Esophagus muscularis mucosa (tissue), 4 donors: Measurements from ENCODE around the gene PPP3CB. TPM values are rescaled to one million over a fixed set of nuclear protein-coding genes. Genes with fewer than 3 reads are reported as not detected.

Experiments
- DNase-seq: peaks from one replicate; pipeline ENCODE4 v3.0.0-alpha.2; 2017; ENCODE audit errors: extremely low spot score
- H3K27ac ChIP-seq, 4 donors: fragments of 200-600 bp; sonication (generic); replicated peaks in 1 of 4; 1 replicate in 3 of 4; 2 replicates in 1 of 4; pipeline ENCODE4 v1.5.1; 2016 to 2019; ENCODE audit warnings: mild to moderate bottlenecking in 1 of 4
- H3K27me3 ChIP-seq, 4 donors: fragments of 200-600 bp; sonication (generic); one replicate each; pipeline versions ENCODE4 v1.5.1 to v1.6.0; 2016 to 2019
- H3K36me3 ChIP-seq, 4 donors: fragments of 200-600 bp; sonication (generic); one replicate each; pipeline ENCODE4 v1.5.1; 2016 to 2019
- H3K4me1 ChIP-seq, 4 donors: fragments of 200-600 bp; sonication (generic); one replicate each; pipeline ENCODE4 v1.5.1; 2016 to 2019
- H3K4me3 ChIP-seq, 4 donors: fragments of 200-600 bp; sonication (generic); 1 replicate in 2 of 4; 2 replicates in 2 of 4; pipeline ENCODE4 v1.5.1; 2016 to 2019; ENCODE audit warnings: mild to moderate bottlenecking in 4 of 4, moderate library complexity in 1 of 4
- H3K9me3 ChIP-seq, 4 donors: fragments of 200-600 bp; sonication (generic); 1 replicate in 3 of 4; 2 replicates in 1 of 4; pipeline ENCODE4 v1.5.1; 2016 to 2019
- EP300 ChIP-seq: sonication (generic); formaldehyde crosslinking; IDR thresholded peaks from one replicate; pipeline ENCODE4 v1.6.1; 2017; ENCODE audit warnings: antibody characterized with exemption
- POLR2A ChIP-seq: fragments of 450-650 bp; IDR thresholded peaks from one replicate; pipeline ENCODE4 v1.6.1; 2017; ENCODE audit warnings: antibody characterized with exemption, moderate library complexity, mild to moderate bottlenecking, low read depth
- POLR2AphosphoS5 ChIP-seq, 2 donors: sonication (generic); formaldehyde crosslinking; IDR thresholded peaks; one replicate each; pipeline ENCODE4 v1.6.1; 2017; ENCODE audit warnings: antibody characterized with exemption in 2 of 2
- WGBS: methylation state at CpG from one replicate; pipeline ENCODE4 v1.1.5; 2018; 5-methylcytosine and 5-hydroxymethylcytosine counted together
- intact Hi-C: fragments of 100-400 bp; cut with DNase I; formaldehyde crosslinking; loops from one replicate; pipeline ENCODE4 v1.15.1; 2023
- total RNA-seq, 4 donors: library from RNA; depleted of rRNA; stranded (reverse); fragments of >200 nt; gene quantifications; one replicate each; pipeline versions ENCODE4 v1.1.0 to v1.2.1, GENCODE V29; 2016
- TF ChIP-seq, protein P1 (sequence below), 3 experiments: fragments of 200-600 bp in 2 of 3; fragments of 450-650 bp in 1 of 3; sonication (generic) in 2 of 3; IDR thresholded peaks; one replicate each; pipeline ENCODE4 v1.5.1; 2017 to 2019; ENCODE audit warnings: antibody characterized with exemption in 3 of 3, mild to moderate bottlenecking in 2 of 3, moderate library complexity in 1 of 3

The PPP3CB gene
- total RNA-seq, 4 donors from 2014 or later: 67.1 to 106 (median 71.6) TPM

GRCh38 chr10:73529089-73529832 is 33.4 kb upstream of the PPP3CB start:
- TF ChIP-seq, protein P1, sequence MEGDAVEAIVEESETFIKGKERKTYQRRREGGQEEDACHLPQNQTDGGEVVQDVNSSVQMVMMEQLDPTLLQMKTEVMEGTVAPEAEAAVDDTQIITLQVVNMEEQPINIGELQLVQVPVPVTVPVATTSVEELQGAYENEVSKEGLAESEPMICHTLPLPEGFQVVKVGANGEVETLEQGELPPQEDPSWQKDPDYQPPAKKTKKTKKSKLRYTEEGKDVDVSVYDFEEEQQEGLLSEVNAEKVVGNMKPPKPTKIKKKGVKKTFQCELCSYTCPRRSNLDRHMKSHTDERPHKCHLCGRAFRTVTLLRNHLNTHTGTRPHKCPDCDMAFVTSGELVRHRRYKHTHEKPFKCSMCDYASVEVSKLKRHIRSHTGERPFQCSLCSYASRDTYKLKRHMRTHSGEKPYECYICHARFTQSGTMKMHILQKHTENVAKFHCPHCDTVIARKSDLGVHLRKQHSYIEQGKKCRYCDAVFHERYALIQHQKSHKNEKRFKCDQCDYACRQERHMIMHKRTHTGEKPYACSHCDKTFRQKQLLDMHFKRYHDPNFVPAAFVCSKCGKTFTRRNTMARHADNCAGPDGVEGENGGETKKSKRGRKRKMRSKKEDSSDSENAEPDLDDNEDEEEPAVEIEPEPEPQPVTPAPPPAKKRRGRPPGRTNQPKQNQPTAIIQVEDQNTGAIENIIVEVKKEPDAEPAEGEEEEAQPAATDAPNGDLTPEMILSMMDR (IDR thresholded peaks at IDR 0.05): peak; percentile 80 to 90 (median 85)
- peak; percentile 28 to 31 for TF ChIP-seq POLR2AphosphoS5 (IDR thresholded peaks at IDR 0.05)
- TF ChIP-seq POLR2A: no peak
- intact Hi-C loops: loop anchor here (5.0 kb wide), 1 partner anchor 98 kb away; no protein-coding TSS in a partner anchor
- DNase-seq: no peak

DNA sequence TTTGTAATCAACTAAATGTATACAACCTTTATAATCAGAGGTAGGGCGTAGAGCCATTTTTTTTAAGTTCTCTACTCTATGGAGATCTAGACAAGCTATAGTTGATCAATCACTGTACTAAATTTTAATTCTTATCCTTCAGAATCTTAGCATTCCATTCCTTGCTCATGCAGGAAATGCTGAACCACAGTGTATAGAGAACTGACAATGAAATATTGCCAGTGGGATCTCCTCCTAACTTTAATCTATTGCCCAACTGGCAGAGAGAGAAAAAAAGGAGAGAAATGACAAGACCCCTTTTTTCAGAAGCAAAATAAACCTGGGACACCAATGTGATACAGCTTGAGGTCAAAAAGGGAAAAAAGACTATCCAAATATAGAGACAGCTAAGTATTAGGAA is 26.4 kb upstream of the PPP3CB start:
- 100% methylated on average over 1 of the region's 1 CpG for WGBS
- H3K36me3 ChIP-seq: peaks cover 64 to 100% (median 93%) of the 10 kb centered on the region in 4 donors

More at GRCh38 chr10:73529089-73529832, 33.4 kb upstream of the PPP3CB start:
- WGBS: 95% methylated on average over 5 of the region's 5 CpGs
- Histone ChIP-seq H3K36me3 (peaks cover 28 to 86% (median 66%) of the 10 kb centered on the region in 4 donors), H3K4me3 (no peak overlapping the region), H3K27ac (no peak overlapping the region), H3K4me1 (no peaks in the 10 kb centered on the region), H3K27me3 (no peaks in the 10 kb centered on the region), H3K9me3 (no peaks in the 10 kb centered on the region)

GRCh38 chr10:73519336-73519735 is 23.5 kb upstream of the PPP3CB start:
- 98% methylated on average over 3 of the region's 3 CpGs for WGBS
- DNase-seq: no peak
- no peaks in the 10 kb centered on the region for H3K4me1 ChIP-seq
- H3K27me3 ChIP-seq: no peaks in the 10 kb centered on the region
- intact Hi-C loops: no loop called here
- no peaks in the 10 kb centered on the region for H3K9me3 ChIP-seq
- H3K27ac ChIP-seq: no peak overlapping the region
- peaks cover 67 to 100% (median 93%) of the 10 kb centered on the region in 4 donors for H3K36me3 ChIP-seq
- H3K4me3 ChIP-seq: no peak overlapping the region
- TF ChIP-seq EP300: no peak
- no peak for TF ChIP-seq POLR2AphosphoS5 (IDR thresholded peaks at IDR 0.05)
- no peak for TF ChIP-seq POLR2A
- TF ChIP-seq, protein P1 (IDR thresholded peaks at IDR 0.05): no peak

More for the DNA sequence above, 26.4 kb upstream of the PPP3CB start:
- intact Hi-C loops: no loop called here
- Histone ChIP-seq H3K27ac (no peak overlapping the region), H3K9me3 (no peaks in the 10 kb centered on the region), H3K4me3 (no peak overlapping the region), H3K4me1 (no peaks in the 10 kb centered on the region), H3K27me3 (no peaks in the 10 kb centered on the region)
- no peak for DNase-seq
- TF ChIP-seq POLR2A (no peak), EP300 (no peak), POLR2AphosphoS5 (IDR thresholded peaks at IDR 0.05) (no peak)
- TF ChIP-seq, protein P1 (IDR thresholded peaks at IDR 0.05): no peak

GRCh38 chr10:73517166-73517888 is 21.5 kb upstream of the PPP3CB start:
- Histone ChIP-seq H3K4me1 (no peaks in the 10 kb centered on the region), H3K4me3 (no peak overlapping the region), H3K36me3 (peaks cover 68 to 99% (median 89%) of the 10 kb centered on the region in 4 donors), H3K27me3 (no peaks in the 10 kb centered on the region), H3K9me3 (no peaks in the 10 kb centered on the region), H3K27ac (no peak overlapping the region)
- TF ChIP-seq EP300: no peak
- no peak for TF ChIP-seq POLR2AphosphoS5 (IDR thresholded peaks at IDR 0.05)
- TF ChIP-seq, protein P1 (IDR thresholded peaks at IDR 0.05): no peak
- TF ChIP-seq POLR2A: no peak
- intact Hi-C loops: no loop called here
- 90% methylated on average over 4 of the region's 4 CpGs for WGBS
- no peak for DNase-seq
